ENCODE results near the gene COL5A1. TPM values are rescaled to one million over a fixed set of nuclear protein-coding genes. Genes with fewer than 3 reads are reported as not detected.

The COL5A1 gene
- total RNA-seq, 5 donors from 2014 or later (not counting 1 experiment from before 2014, with no cell fraction given), result 0.18 to 2.3 (median 1.7) TPM

- ChIA-PET CTCF (no interaction called here), POLR2A (no interaction called here)
- Mint-ChIP-seq H3K27me3 (peaks cover 0 to 6% of the 10 kb centered on the region in 2 donors), H3K4me1 (no peaks in the 10 kb centered on the region), H3K27ac (no peak overlapping the region), H3K9me3 (no peaks in the 10 kb centered on the region), H3K4me3 (no peak overlapping the region), H3K36me3 (no peaks in the 10 kb centered on the region)
- Histone ChIP-seq H3K27me3 (replicated peaks in 1 of 2; ENCODE audit: control insufficient read depth in 2 of 2, extremely low read depth in 1 of 2, insufficient read depth in 2 of 2, low read length in 1 of 2) (peaks cover 0 to 19% of the 10 kb centered on the region in 2 experiments), H3K36me3 (ENCODE audit: control insufficient read depth in 2 of 2, extremely low read depth in 1 of 2, insufficient read depth in 1 of 2, low read length in 1 of 2) (no peaks in the 10 kb centered on the region), H3K4me1 (ENCODE audit: control insufficient read depth in 1 of 2, extremely low read depth in 1 of 2, insufficient read depth in 2 of 2, low read length in 2 of 2) (no peaks in the 10 kb centered on the region), H3K4me3 (ENCODE audit: control insufficient read depth in 1 of 2, extremely low read depth in 1 of 2, low read length in 1 of 2) (no peak overlapping the region), H3K9me3 (no peaks in the 10 kb centered on the region), H3K27ac (ENCODE audit: low read length) (no peak overlapping the region)
- DNase-seq, result no peak
- 83% methylated on average over 14 of the region's 20 CpGs for WGBS (ENCODE audit: insufficient coverage)
- ATAC-seq (replicated peaks in 1 of 4), result no peak
Measured at GRCh38 chr9:134735441-134736175, 94.0 kb downstream of the COL5A1 start.

DNA sequence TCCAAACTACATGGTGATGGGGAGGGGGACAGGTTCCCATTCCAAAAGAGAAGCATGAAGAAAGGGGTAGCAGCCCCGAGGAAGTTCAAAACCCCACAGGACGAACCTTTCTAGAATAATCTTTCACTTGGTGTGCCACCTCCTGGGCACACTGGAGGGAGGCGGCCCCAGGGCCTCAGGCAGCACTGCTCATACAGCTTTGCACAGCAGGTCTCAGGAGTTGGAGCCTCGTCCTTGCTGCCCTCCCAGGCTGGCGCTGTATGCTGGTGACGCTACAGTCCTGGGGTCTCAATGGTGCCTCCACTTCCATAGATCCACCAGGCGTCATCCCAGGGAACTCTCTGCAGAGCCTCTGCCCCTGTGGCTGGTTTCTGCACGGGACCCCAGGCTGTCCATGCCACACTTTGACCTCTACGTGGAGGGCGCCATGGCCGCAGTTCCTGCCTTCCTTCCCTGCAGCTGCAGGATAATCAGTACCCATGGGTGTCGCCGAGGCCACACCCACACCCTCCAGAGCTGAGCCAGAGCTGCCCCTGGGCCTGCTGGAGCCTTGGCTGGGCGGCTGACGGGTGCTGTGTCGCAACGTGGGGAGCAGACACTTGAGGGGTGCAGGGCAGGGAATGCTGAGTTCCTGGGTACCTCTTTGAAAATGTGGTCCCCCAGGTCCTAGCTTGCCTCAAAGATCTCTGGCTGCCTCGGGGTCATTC is 95.3 kb downstream of the COL5A1 start:
- Mint-ChIP-seq H3K4me3 (no peak overlapping the region), H3K27ac (no peak overlapping the region), H3K4me1 (no peaks in the 10 kb centered on the region), H3K27me3 (peaks cover 0 to 6% of the 10 kb centered on the region in 2 donors), H3K36me3 (no peaks in the 10 kb centered on the region), H3K9me3 (no peaks in the 10 kb centered on the region)
- H3K36me3 ChIP-seq (ENCODE audit: control insufficient read depth in 2 of 2, extremely low read depth in 1 of 2, insufficient read depth in 1 of 2, low read length in 1 of 2), result no peaks in the 10 kb centered on the region
- H3K4me1 ChIP-seq (ENCODE audit: control insufficient read depth in 1 of 2, extremely low read depth in 1 of 2, insufficient read depth in 2 of 2, low read length in 2 of 2), result no peaks in the 10 kb centered on the region
- CTCF ChIA-PET, result no interaction called here
- ATAC-seq (replicated peaks in 1 of 4) (no peak), DNase-seq (no peak)
- H3K27me3 ChIP-seq (replicated peaks in 1 of 2; ENCODE audit: control insufficient read depth in 2 of 2, extremely low read depth in 1 of 2, insufficient read depth in 2 of 2, low read length in 1 of 2), result peaks cover 0 to 21% of the 10 kb centered on the region in 2 experiments
- no peaks in the 10 kb centered on the region for H3K9me3 ChIP-seq
- WGBS (ENCODE audit: insufficient coverage), result 72% methylated on average over 18 of the region's 18 CpGs
- H3K27ac ChIP-seq (ENCODE audit: low read length), result no peak overlapping the region
- POLR2A ChIA-PET, result no interaction called here
- H3K4me3 ChIP-seq (ENCODE audit: control insufficient read depth in 1 of 2, extremely low read depth in 1 of 2, low read length in 1 of 2), result no peak overlapping the region

DNA sequence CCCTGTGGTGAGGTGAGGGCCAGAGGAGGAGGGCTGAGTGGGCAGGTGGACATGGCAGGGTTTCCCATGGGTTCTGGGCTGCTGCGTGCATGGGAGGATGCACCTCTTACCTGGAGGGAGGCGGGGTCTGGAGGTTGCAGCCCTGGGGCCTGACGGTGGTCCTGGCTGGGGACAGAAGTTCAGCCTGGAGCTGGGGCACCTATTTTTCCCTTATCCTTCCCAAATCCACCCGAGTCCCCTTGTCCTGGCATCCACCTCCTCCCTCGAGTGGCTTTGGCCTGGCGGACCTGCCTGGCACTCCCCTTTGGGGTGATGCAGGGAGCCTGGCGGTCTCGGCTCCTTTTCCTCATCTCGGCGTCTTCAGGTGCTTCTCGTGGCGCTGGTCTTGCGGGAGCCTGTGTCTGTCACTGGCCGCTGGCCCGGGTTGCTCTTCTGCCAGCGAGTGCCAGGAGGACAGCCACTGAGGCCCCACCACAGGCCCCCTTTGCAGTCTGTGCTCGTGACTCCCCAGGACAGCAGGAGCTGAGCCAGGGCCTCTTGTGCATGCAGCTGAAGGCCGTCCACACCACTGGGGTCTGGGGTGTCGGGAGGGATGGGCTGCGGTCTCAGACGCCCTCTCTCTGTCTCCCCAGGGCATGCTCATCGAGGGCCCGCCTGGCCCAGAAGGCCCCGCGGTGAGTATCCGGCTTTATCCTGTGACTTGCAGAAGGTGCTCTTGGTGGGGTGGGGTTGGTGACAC is 96.4 kb downstream of the COL5A1 start:
- no peak overlapping the region for H3K27ac Mint-ChIP-seq
- no peaks in the 10 kb centered on the region for H3K9me3 ChIP-seq
- H3K27me3 Mint-ChIP-seq, result peaks cover 0 to 6% of the 10 kb centered on the region in 2 donors
- no peaks in the 10 kb centered on the region for H3K9me3 Mint-ChIP-seq
- POLR2A ChIA-PET, result no interaction called here
- DNase-seq (no peak), ATAC-seq (replicated peaks in 1 of 4) (no peak)
- no peak overlapping the region for H3K4me3 Mint-ChIP-seq
- no peak overlapping the region for H3K4me3 ChIP-seq (ENCODE audit: control insufficient read depth in 1 of 2, extremely low read depth in 1 of 2, low read length in 1 of 2)
- H3K4me1 Mint-ChIP-seq, result no peaks in the 10 kb centered on the region
- no peaks in the 10 kb centered on the region for H3K36me3 Mint-ChIP-seq
- no peaks in the 10 kb centered on the region for H3K4me1 ChIP-seq (ENCODE audit: control insufficient read depth in 1 of 2, extremely low read depth in 1 of 2, insufficient read depth in 2 of 2, low read length in 2 of 2)
- H3K27me3 ChIP-seq (replicated peaks in 1 of 2; ENCODE audit: control insufficient read depth in 2 of 2, extremely low read depth in 1 of 2, insufficient read depth in 2 of 2, low read length in 1 of 2), result peaks cover 0 to 22% of the 10 kb centered on the region in 2 experiments
- CTCF ChIA-PET, result no interaction called here
- 77% methylated on average over 15 of the region's 26 CpGs for WGBS (ENCODE audit: insufficient coverage)
- H3K36me3 ChIP-seq (ENCODE audit: control insufficient read depth in 2 of 2, extremely low read depth in 1 of 2, insufficient read depth in 1 of 2, low read length in 1 of 2), result no peaks in the 10 kb centered on the region
- no peak overlapping the region for H3K27ac ChIP-seq (ENCODE audit: low read length)

GRCh38 chr9:134738869-134739659 is 97.5 kb downstream of the COL5A1 start:
- no peaks in the 10 kb centered on the region for H3K36me3 ChIP-seq (ENCODE audit: control insufficient read depth in 2 of 2, extremely low read depth in 1 of 2, insufficient read depth in 1 of 2, low read length in 1 of 2)
- no peak overlapping the region for H3K27ac ChIP-seq (ENCODE audit: low read length)
- ChIA-PET CTCF (interaction anchor here (1.0 kb wide), 2 partner anchors 289 kb away, joined by 4 read pairs; no protein-coding TSS in a partner anchor), POLR2A (no interaction called here)
- DNase-seq (peak in 23 of 35 experiments; percentile 2 to 44 (median 17)), ATAC-seq (replicated peaks in 1 of 4) (peak in 1 of 4 experiments; percentile 43)
- peaks cover 0 to 6% of the 10 kb centered on the region in 2 donors for H3K27me3 Mint-ChIP-seq
- H3K27ac Mint-ChIP-seq, result no peak overlapping the region
- peaks cover 0 to 22% of the 10 kb centered on the region in 2 experiments for H3K27me3 ChIP-seq (replicated peaks in 1 of 2; ENCODE audit: control insufficient read depth in 2 of 2, extremely low read depth in 1 of 2, insufficient read depth in 2 of 2, low read length in 1 of 2)
- no peaks in the 10 kb centered on the region for H3K9me3 ChIP-seq
- no peak overlapping the region for H3K4me3 ChIP-seq (ENCODE audit: control insufficient read depth in 1 of 2, extremely low read depth in 1 of 2, low read length in 1 of 2)
- no peak overlapping the region for H3K4me3 Mint-ChIP-seq
- no peaks in the 10 kb centered on the region for H3K9me3 Mint-ChIP-seq
- 52% methylated on average over 28 of the region's 31 CpGs for WGBS (ENCODE audit: insufficient coverage)
- no peaks in the 10 kb centered on the region for H3K4me1 Mint-ChIP-seq
- H3K36me3 Mint-ChIP-seq, result no peaks in the 10 kb centered on the region
- H3K4me1 ChIP-seq (ENCODE audit: control insufficient read depth in 1 of 2, extremely low read depth in 1 of 2, insufficient read depth in 2 of 2, low read length in 2 of 2), result no peaks in the 10 kb centered on the region

DNA sequence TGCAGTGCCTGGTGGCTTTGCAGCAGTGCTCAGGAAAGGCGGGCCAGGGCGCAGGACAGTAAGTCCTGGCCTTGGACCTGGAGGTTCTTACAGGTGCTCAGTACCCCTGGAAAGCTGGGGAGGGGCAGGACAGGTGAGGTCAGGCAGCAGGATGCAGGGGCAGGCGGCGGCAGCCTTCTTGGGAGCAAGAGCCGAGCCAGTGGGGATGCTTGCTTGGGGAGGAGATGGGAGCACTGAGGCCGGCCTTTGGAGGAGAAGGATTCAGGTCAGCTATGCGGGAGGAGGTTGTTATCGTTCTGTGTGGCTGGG is 98.0 kb downstream of the COL5A1 start:
- no peak for DNase-seq

GRCh38 chr9:134740071-134740470 is 98.5 kb downstream of the COL5A1 start:
- Mint-ChIP-seq H3K4me3 (no peak overlapping the region), H3K4me1 (no peaks in the 10 kb centered on the region), H3K27me3 (peaks cover 0 to 6% of the 10 kb centered on the region in 2 donors), H3K36me3 (no peaks in the 10 kb centered on the region), H3K9me3 (no peaks in the 10 kb centered on the region), H3K27ac (no peak overlapping the region)
- 85% methylated on average over 13 of the region's 16 CpGs for WGBS (ENCODE audit: insufficient coverage)
- Histone ChIP-seq H3K4me3 (ENCODE audit: control insufficient read depth in 1 of 2, extremely low read depth in 1 of 2, low read length in 1 of 2) (no peak overlapping the region), H3K27ac (ENCODE audit: low read length) (no peak overlapping the region), H3K9me3 (no peaks in the 10 kb centered on the region), H3K36me3 (ENCODE audit: control insufficient read depth in 2 of 2, extremely low read depth in 1 of 2, insufficient read depth in 1 of 2, low read length in 1 of 2) (no peaks in the 10 kb centered on the region), H3K27me3 (replicated peaks in 1 of 2; ENCODE audit: control insufficient read depth in 2 of 2, extremely low read depth in 1 of 2, insufficient read depth in 2 of 2, low read length in 1 of 2) (peaks cover 0 to 22% of the 10 kb centered on the region in 2 experiments), H3K4me1 (ENCODE audit: control insufficient read depth in 1 of 2, extremely low read depth in 1 of 2, insufficient read depth in 2 of 2, low read length in 2 of 2) (no peaks in the 10 kb centered on the region)
- DNase-seq, result no peak
- no peak for ATAC-seq (replicated peaks in 1 of 4)
- POLR2A ChIA-PET, result no interaction called here
- CTCF ChIA-PET, result no interaction called here

More for the DNA sequence above, 98.0 kb downstream of the COL5A1 start:
- Histone ChIP-seq H3K27ac (ENCODE audit: low read length) (no peak overlapping the region), H3K4me3 (ENCODE audit: control insufficient read depth in 1 of 2, extremely low read depth in 1 of 2, low read length in 1 of 2) (no peak overlapping the region), H3K36me3 (ENCODE audit: control insufficient read depth in 2 of 2, extremely low read depth in 1 of 2, insufficient read depth in 1 of 2, low read length in 1 of 2) (no peaks in the 10 kb centered on the region), H3K4me1 (ENCODE audit: control insufficient read depth in 1 of 2, extremely low read depth in 1 of 2, insufficient read depth in 2 of 2, low read length in 2 of 2) (no peaks in the 10 kb centered on the region), H3K9me3 (no peaks in the 10 kb centered on the region), H3K27me3 (replicated peaks in 1 of 2; ENCODE audit: control insufficient read depth in 2 of 2, extremely low read depth in 1 of 2, insufficient read depth in 2 of 2, low read length in 1 of 2) (peaks cover 0 to 22% of the 10 kb centered on the region in 2 experiments)
- ChIA-PET CTCF (interaction anchor here (1.0 kb wide), 2 partner anchors 290 kb away, joined by 4 read pairs; no protein-coding TSS in a partner anchor), POLR2A (no interaction called here)
- Mint-ChIP-seq H3K36me3 (no peaks in the 10 kb centered on the region), H3K4me3 (no peak overlapping the region), H3K27ac (no peak overlapping the region), H3K9me3 (no peaks in the 10 kb centered on the region), H3K4me1 (no peaks in the 10 kb centered on the region), H3K27me3 (peaks cover 0 to 6% of the 10 kb centered on the region in 2 donors)
- WGBS (ENCODE audit: insufficient coverage), result 98% methylated on average over 6 of the region's 8 CpGs
- no peak for ATAC-seq (replicated peaks in 1 of 4)

Measured in T-cell (primary cell).